T-helper 17 cell (primary cell): ENCODE data around the gene MMEL1. TPM values are rescaled to one million over a fixed set of nuclear protein-coding genes. Genes with fewer than 3 reads are reported as not detected.
"Not testable (repeated sequence)": the region's sequence is repeated elsewhere in the genome, so short reads cannot be mapped to it uniquely, and the experiment has no call there.

Source experiments
- ATAC-seq: fragments of 150-1000 bp; cut with Tn5 transposase; 2 replicates; pipeline ENCODE4 v1.10.0; 2021; ENCODE audit warnings: mild to moderate bottlenecking, moderate library complexity
- DNase-seq, 3 donors: peaks; one replicate each; pipeline versions ENCODE4 v3.0.0 to v3.0.0-alpha.2; 2020 to 2021
- H3K9me3 ChIP-seq: one replicate; pipeline ENCODE4 v1.7.0; 2013; ENCODE audit warnings: low read length, mild to moderate bottlenecking; ENCODE audit not compliant: control insufficient read depth, poor library complexity, severe bottlenecking
- H3K27ac Mint-ChIP-seq: one replicate; pipeline ENCODE4 v1.8.0; 2022; ENCODE audit warnings: mild to moderate bottlenecking, moderate library complexity, mixed read lengths
- H3K27me3 Mint-ChIP-seq: one replicate; pipeline ENCODE4 v1.8.0; 2022; ENCODE audit warnings: mixed read lengths
- H3K36me3 Mint-ChIP-seq: one replicate; pipeline ENCODE4 v1.8.0; 2022; ENCODE audit warnings: low read depth, mixed read lengths
- H3K4me1 Mint-ChIP-seq: one replicate; pipeline ENCODE4 v1.8.0; 2022; ENCODE audit warnings: mild to moderate bottlenecking, mixed read lengths
- H3K4me3 Mint-ChIP-seq: one replicate; pipeline ENCODE4 v1.8.0; 2022; ENCODE audit warnings: mild to moderate bottlenecking, moderate library complexity, mixed read lengths
- total RNA-seq, 4 donors: library from RNA in 2 of 4; stranded (reverse) in 2 of 4; gene quantifications; one replicate each; pipeline ENCODE4 v1.2.3 and lab custom pipeline; 2022 to 2026

Gene MMEL1
- total RNA-seq, 2 donors from 2014 or later: 0.94 to 3.8 TPM

DNA sequence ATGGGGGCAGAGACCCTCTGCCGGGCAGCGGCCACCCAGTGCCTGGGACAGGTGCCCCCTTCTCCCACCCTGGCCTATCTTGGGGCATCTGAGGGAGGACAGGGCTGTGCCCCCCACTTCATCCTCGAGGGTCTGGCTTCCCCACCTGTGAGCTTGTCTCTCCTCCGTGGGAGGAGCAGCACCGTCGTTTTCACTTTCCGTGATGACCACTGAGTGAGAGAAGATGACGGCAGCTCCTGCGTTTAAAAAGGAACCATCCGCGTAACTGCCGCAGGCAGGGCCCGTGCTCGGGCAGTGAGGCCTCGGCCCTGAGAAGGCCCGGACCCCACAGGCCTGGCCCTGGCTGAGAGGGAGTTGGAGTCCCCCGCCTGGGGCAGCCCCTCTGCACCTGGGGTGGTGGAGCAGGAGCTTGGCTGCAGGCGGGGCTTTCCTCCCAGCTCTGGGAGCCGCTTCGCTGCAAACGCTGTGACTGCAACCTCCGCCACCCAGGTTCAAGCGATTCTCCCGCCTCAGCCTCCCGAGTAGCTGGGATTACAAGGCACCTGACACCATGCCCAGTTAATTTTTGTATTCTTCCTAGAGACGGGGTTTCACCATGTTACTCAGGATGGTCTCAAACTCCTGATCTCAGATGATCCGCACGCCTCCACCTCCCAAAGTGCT lies 83.3 kb downstream of the MMEL1 start:
- not testable (repeated sequence) for H3K4me3 Mint-ChIP-seq, DNase-seq

DNA sequence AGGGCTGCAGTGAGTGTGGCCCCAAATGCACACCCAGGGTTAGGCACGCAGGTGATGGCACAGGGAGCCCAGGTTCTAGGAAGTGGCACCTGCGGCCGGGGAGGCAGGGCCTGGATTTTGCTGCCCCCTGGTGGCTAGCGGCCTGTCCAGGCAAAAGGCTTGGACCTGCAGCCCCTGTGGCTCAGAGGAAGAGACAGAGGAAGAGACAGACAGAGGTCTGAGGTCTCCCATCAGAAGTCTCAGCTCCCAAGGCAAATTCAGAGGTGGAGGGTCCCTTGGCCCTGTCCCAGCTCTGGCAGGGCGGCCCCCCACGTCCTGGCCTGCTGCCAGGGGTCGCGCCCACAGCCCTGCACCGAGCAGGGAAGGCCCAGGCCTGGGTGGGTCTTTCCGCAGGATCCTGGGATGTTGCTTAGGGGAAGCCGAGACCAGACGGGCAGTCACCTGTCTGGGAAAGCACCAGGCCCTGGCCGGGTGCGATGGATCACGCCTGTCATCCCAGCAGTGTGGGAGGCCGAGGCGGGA lies 84.7 kb downstream of the MMEL1 start:
- DNase-seq (peak; percentile 70 to 79 (median 71)), ATAC-seq (peak; percentile 27)

More for the DNA sequence above, 83.3 kb downstream of the MMEL1 start:
- not testable (repeated sequence) for H3K27me3 Mint-ChIP-seq, H3K9me3 ChIP-seq, H3K36me3 Mint-ChIP-seq, ATAC-seq
- Mint-ChIP-seq H3K27ac (peak overlapping the region; percentile 96), H3K4me1 (peaks cover 17% of the 10 kb centered on the region)

DNA sequence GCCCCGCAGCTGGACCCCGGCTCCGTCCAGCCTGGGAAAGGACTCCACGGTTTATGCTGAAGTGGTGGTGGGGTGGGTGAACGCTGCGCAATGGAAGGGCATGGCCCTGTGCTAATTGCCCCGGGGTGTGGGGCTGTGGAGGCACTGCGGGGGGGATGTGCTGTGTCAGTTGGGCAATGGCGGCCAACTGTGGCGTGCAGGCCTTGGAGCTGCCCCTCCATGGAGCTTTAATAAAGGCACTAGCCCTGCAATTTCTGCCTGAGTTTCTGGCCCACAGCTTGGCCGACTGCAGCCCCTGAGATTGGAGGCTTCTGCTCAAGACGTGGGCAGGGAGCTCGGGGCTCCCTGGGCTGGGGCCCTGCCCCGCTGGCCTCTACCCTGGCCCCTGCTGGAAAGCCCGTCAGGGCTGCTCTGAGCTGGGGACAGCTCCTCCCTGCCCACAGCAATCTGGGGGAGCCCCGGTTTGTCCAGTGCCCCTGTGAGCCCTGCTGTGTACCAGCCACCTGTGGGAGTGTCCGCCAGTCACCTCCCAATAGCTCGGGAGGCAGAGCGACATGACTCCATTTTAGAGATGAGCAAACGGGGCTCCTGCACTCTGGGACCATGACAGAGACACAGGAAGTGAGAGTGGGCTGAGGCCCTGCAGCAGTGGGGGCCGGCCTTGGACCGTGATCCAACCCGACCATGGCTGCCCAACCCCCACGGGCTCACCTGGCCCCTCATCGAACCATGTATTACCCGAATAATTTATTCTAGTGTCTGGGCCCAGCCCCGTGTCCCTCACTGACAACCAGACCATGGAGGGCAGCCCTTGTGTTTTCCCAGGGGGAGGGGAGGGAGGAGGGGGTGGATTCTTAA lies 85.4 kb downstream of the MMEL1 start:
- H3K9me3 ChIP-seq: no peaks in the 10 kb centered on the region
- DNase-seq (peak in 1 of 3 donors; percentile 29), ATAC-seq (peak; percentile 10)
- Mint-ChIP-seq H3K4me1 (peaks cover 10% of the 10 kb centered on the region), H3K27me3 (no peaks in the 10 kb centered on the region), H3K27ac (peak overlapping the region; percentile 96), H3K36me3 (no peaks in the 10 kb centered on the region), H3K4me3 (peak overlapping the region; percentile 93)

More for the DNA sequence above, 84.7 kb downstream of the MMEL1 start:
- no peaks in the 10 kb centered on the region for H3K9me3 ChIP-seq
- Mint-ChIP-seq H3K27ac (peak overlapping the region; percentile 96), H3K36me3 (no peaks in the 10 kb centered on the region), H3K4me3 (peak overlapping the region; percentile 93), H3K4me1 (peaks cover 10% of the 10 kb centered on the region), H3K27me3 (no peaks in the 10 kb centered on the region)

DNA sequence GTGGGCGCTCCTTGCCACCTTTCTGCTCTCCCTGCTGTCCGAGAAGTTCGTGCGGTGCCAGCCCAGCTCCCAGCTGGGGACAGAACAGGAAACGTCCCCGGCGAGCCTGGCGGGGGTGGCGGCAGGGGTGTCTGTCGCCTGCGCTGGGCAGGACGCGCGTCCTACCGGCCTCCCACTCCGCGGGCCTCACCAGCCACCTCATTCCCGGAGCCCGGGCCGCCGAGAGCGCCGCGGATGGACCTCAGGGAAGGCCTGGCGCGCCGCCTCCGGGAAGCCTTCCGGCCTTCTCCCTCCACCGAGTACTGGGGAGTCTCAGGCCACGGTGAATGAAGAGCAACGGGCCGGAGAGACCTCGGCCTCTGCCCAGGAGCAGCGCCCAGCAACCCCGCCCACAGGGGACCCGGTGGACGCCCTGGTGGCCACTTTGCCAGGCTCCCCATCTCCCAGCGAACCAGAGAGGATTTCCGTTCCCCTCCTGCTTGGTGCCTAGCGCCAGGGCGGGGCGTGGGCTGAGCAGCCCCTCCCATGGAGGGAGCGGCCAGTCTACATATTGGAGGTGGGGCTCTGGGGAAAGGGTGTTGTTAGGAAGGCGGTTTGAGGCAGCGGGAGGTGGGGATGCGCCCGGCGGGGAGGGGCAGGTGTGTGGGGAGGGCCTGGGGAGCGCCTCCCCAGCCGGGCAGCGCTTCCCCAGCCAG lies 86.2 kb downstream of the MMEL1 start:
- DNase-seq (peak; percentile 69 to 78 (median 70)), ATAC-seq (peak; percentile 57)
- Mint-ChIP-seq H3K4me1 (peaks cover 10% of the 10 kb centered on the region), H3K27ac (peak overlapping the region; percentile 96), H3K4me3 (peak overlapping the region; percentile 93), H3K36me3 (no peaks in the 10 kb centered on the region), H3K27me3 (no peaks in the 10 kb centered on the region)
- no peaks in the 10 kb centered on the region for H3K9me3 ChIP-seq

DNA sequence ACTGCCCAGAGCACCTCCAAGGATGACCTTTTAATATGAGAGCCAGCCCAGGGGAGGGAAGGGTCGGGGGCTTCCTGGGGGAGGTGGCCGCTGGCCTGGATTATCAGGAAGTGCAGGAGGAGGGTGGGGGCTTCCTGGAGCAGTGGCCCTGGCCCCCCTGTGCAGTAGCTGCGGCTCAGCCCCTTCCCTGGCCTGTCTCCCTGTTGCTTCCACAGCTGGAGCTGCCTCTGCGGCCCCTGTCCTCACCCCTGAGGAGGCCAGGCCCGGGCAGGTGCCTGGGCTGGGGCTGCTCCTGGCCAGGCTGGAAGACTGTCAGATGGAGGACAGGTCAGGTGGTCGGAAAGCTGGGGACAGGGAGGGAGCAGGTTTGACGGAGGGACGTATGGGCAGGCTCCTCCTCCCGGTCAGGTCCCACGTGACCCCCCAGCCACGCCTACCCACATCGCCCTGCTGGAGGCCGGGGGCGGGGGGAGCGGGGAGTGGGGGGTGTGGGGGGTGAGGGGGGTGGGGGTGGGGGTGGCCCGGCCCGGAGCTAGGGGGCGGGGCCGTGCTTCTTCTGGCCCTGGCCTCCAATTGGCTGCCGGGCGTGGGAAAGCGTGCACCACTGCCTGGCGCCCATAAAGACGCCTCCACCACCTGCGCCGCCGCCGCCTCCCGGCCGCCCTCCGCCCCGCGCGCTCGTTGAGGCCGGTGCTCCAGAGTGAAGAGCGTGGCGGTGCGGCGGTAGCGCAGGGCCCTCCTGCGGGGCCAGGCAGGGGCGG lies 86.9 kb downstream of the MMEL1 start:
- ATAC-seq (peak; percentile 60), DNase-seq (peak; percentile 86 to 91 (median 90))
- H3K9me3 ChIP-seq: no peaks in the 10 kb centered on the region
- Mint-ChIP-seq H3K27me3 (no peaks in the 10 kb centered on the region), H3K4me3 (peak overlapping the region; percentile 93), H3K27ac (peak overlapping the region; percentile 96), H3K36me3 (no peaks in the 10 kb centered on the region), H3K4me1 (peaks cover 10% of the 10 kb centered on the region)

DNA sequence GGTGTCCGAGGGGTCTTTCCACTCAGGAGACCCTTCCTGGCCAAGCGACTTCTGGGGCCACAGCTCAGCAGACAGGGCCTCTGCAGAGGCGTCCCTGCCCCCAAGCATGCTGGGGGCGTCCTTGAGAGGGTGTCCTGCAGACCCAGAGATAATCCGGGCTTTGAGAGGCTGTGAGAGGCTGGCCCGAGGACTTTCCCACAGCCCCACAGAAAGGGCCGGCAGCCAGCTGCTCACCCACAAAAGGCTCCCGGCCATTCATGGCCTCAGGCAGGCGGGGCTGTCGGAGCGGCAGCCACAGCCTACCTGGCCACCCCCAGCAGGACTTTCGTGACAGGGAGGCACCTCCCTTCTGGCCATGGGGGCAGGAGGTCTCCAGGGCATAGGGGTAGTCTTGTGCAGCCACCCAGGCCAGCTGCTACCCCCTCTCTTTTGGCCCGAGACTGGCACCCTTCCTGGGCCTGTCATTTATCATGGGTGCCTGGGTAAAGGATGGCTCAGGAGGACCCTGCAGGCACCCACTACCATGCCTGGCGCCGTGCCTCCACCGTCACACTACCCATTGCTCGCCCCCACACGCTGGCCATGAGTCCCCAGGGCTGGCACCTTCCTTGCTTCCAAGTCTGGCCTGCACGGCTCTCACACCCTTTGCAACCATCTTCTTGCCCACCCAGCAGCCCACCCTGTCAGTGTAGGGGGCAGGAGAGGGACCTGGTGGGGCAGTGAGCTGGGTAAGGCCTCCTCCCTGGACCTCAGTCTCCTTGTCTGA lies 87.8 kb downstream of the MMEL1 start:
- ATAC-seq: no peak
- no peak for DNase-seq
- Mint-ChIP-seq H3K36me3 (no peaks in the 10 kb centered on the region), H3K27me3 (no peaks in the 10 kb centered on the region), H3K4me3 (no peak overlapping the region), H3K27ac (peak overlapping the region; percentile 34), H3K4me1 (peaks cover 10% of the 10 kb centered on the region)
- no peaks in the 10 kb centered on the region for H3K9me3 ChIP-seq

DNA sequence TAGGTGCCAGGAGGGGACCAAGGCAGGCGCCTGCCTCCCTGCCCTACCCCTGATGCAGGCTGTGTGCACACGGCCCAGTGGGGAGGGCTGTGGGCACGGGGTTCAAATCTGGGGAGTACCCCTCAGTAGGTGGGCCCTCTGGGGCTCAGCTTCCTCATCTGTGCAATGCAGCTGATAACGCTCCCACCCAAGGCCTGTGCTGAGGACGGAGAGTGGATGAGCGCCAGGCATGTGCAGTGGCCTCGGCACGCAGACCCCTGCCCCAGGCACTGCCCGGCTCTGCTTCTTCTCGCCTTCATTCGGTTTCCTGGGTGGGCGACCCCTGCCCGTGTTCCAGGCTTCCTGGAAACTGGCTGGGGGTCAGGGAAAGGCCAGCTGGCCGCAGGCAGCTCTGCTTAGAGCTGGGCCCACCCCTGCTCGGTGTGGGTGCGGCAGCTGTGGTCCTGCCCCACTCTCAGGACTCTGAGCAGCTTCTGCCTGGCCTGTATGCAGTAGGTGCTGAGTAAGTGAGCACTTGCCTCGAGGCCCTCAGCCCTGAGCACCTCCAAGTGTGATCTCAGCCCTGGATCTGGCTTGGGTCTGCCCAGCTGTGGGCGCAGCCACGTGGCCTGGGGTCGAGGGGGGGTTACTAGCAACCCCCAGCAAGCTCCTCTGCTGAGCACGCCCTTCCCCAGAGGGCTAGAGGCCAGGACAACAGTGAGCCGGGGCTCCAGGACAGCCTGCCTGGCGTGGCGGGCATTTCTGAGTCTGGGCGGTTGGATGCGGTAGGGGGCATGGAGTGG lies 88.5 kb downstream of the MMEL1 start:
- peaks cover 7% of the 10 kb centered on the region for H3K4me1 Mint-ChIP-seq
- peak overlapping the region; percentile 34 for H3K27ac Mint-ChIP-seq
- no peak overlapping the region for H3K4me3 Mint-ChIP-seq
- ATAC-seq (no peak), DNase-seq (no peak)
- no peaks in the 10 kb centered on the region for H3K36me3 Mint-ChIP-seq
- no peaks in the 10 kb centered on the region for H3K9me3 ChIP-seq
- no peaks in the 10 kb centered on the region for H3K27me3 Mint-ChIP-seq

DNA sequence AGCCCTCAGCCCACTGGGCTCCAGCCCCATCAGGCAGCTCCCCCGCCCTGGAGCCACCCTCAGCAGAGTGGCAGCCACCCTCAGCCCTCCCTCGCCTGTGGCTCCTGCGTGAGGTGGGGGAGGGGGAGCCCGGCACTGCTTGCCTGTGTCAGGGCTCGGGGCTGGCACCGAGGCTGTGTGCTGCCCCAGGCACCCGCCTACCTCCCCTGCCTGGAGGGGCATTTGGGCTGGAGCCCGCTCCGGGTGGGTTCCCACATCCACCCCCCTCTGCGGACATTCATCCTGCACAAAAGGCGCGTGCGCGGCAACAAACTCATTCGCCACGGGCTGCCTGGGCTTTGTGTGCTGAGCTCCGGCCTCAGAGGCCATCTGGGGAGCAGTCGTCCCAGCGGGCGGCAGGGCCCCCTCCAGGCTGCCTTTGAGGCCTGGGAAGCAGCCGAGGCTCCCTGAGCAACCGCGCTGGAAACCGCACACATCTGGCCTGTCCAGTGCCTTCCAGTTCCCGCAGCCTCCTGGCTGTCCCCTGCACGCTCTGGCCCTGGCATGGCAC lies 89.2 kb downstream of the MMEL1 start:
- H3K36me3 Mint-ChIP-seq: no peaks in the 10 kb centered on the region
- H3K27ac Mint-ChIP-seq: no peak overlapping the region
- no peaks in the 10 kb centered on the region for H3K9me3 ChIP-seq
- no peaks in the 10 kb centered on the region for H3K27me3 Mint-ChIP-seq
- H3K4me3 Mint-ChIP-seq: no peak overlapping the region
- ATAC-seq (no peak), DNase-seq (no peak)
- peaks cover 3% of the 10 kb centered on the region for H3K4me1 Mint-ChIP-seq

DNA sequence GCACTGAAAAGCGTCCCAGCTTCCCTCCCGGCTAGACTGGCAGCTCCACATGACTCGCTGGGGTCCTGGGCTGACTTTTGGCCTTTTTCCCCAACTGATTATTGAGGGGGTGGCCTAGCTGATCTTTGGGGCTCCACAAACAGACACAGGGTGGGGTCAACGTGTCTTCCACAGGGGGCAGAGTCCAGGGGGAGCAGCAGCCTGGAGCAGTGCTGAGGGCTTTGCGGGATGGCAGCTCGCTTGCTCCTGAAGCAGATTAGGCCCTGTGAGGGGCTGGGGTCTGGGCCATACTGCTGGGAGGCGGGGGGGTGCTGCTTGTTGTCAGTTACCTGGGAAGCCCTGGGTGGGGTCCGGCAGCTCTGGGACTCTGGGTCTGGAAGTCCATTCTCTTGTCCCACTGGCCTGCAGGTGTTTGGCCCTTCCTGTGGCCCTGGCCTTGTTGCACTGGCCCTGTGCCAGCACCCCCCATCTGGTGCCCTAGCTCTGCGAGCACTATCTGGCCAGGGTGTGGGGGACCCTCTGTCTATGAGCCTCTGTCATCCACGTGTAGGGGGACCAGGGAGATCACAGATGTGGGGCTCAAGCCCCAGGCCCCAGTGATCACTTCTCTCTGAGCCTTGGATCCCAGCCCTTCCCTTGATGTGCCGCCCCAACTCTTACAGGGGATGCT lies 90.4 kb downstream of the MMEL1 start:
- H3K27me3 Mint-ChIP-seq: no peaks in the 10 kb centered on the region
- no peaks in the 10 kb centered on the region for H3K4me1 Mint-ChIP-seq
- no peak overlapping the region for H3K27ac Mint-ChIP-seq

DNA sequence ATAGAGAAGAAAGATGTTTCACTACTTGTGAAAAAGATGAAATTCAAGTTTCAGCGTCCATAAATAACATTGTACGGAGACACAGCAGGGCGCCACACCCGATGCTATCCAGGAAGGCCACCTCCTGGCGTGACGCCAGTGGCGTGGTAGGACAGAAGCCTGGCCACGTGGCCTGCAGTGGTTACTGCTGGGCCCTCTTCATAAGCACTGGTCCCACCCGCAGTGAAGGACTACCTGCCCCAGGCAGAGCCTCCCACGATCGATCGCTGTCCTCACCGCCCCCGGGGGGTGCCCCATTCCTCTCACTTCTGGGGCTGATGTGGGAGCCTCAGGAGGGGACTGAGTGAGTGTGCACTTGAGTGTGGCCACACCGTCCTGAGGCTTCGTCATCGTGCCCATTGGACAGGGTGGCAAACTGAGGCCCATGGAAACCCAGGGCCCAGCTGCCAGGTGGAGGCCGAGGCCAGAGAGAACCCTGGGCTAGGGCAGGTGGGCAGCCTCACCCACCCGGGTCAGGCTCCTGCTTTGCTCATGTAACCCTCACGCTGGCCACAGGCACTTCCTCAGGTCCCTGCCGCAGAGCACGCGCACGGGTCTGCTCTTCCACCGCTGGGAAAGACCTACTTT lies 91.1 kb downstream of the MMEL1 start:
- Mint-ChIP-seq H3K4me3 (no peak overlapping the region), H3K27ac (no peak overlapping the region), H3K4me1 (no peaks in the 10 kb centered on the region), H3K27me3 (no peaks in the 10 kb centered on the region), H3K36me3 (no peaks in the 10 kb centered on the region)
- no peak for ATAC-seq
- DNase-seq: no peak
- H3K9me3 ChIP-seq: no peaks in the 10 kb centered on the region

More for the DNA sequence above, 90.4 kb downstream of the MMEL1 start:
- DNase-seq (no peak), ATAC-seq (no peak)
- H3K36me3 Mint-ChIP-seq: no peaks in the 10 kb centered on the region
- no peak overlapping the region for H3K4me3 Mint-ChIP-seq
- H3K9me3 ChIP-seq: no peaks in the 10 kb centered on the region
